Aorta (tissue), 5 donors: ENCODE measurements around the gene GSX1. TPM values are rescaled to one million over a fixed set of nuclear protein-coding genes. Genes with fewer than 3 reads are reported as not detected.
"Not testable (repeated sequence)": the region's sequence is repeated elsewhere in the genome, so short reads cannot be mapped to it uniquely, and the experiment has no call there.

Experiments used
- ATAC-seq: fragments of 200-7000 bp; cut with Tn5 transposase; one replicate; pipeline ENCODE4 v1.9.1; 2022; ENCODE audit warnings: moderate library complexity; ENCODE audit not compliant: low FRiP score
- DNase-seq, 2 donors: peaks; one replicate each; pipeline ENCODE4 v3.0.0-alpha.2; 2020
- H3K27ac ChIP-seq, 2 donors: one replicate each; pipeline ENCODE4 v1.5.1; 2013; ENCODE audit warnings: low read length in 2 of 2, mild to moderate bottlenecking in 2 of 2, moderate library complexity in 2 of 2, control low read depth in 1 of 2, inconsistent platforms in 1 of 2, low read depth in 1 of 2
- H3K27me3 ChIP-seq, 2 donors: one replicate each; pipeline ENCODE4 v1.6.1; 2013; ENCODE audit warnings: control low read depth in 1 of 2, low read length in 1 of 2, mild to moderate bottlenecking in 1 of 2, moderate library complexity in 1 of 2; ENCODE audit not compliant: insufficient read depth in 2 of 2, control insufficient read depth in 1 of 2
- H3K36me3 ChIP-seq, 2 donors: one replicate each; pipeline ENCODE4 v1.6.1; 2013; ENCODE audit warnings: control low read depth in 1 of 2, low read length in 1 of 2, mild to moderate bottlenecking in 1 of 2; ENCODE audit not compliant: insufficient read depth in 2 of 2, control insufficient read depth in 1 of 2
- H3K4me1 ChIP-seq, 2 donors: one replicate each; pipeline ENCODE4 v1.6.1; 2013; ENCODE audit warnings: low read length in 2 of 2, control low read depth in 1 of 2, mild to moderate bottlenecking in 1 of 2, moderate library complexity in 1 of 2; ENCODE audit not compliant: insufficient read depth in 2 of 2, control insufficient read depth in 1 of 2
- H3K4me3 ChIP-seq, 2 donors: one replicate each; pipeline ENCODE4 v1.5.1; 2013; ENCODE audit warnings: low read length in 2 of 2, control low read depth in 1 of 2, mild to moderate bottlenecking in 1 of 2
- H3K9me3 ChIP-seq: one replicate; pipeline ENCODE4 v1.6.1; 2013; ENCODE audit warnings: mild to moderate bottlenecking, low read length; ENCODE audit not compliant: control insufficient read depth
- WGBS, 2 donors: extraction: QIAGEN DNeasy Blood & Tissue Kit; methylation state at CpG; one replicate each; pipeline ENCODE4 v1.1.7; 2013; 5-methylcytosine and 5-hydroxymethylcytosine counted together
- intact Hi-C, 2 donors: fragments of 100-400 bp; cut with DNase I; formaldehyde crosslinking; loops; one replicate each; pipeline versions ENCODE4 v1.14.2 to v1.15.0; 2022
- long read RNA-seq, 2 donors: library from polyadenylated mRNA; unstranded; transcript quantifications; one replicate each; pipeline ENCODE4 v2.0.0, GENCODE V29; 2020 to 2021
- polyA plus RNA-seq, 2 donors: library from polyadenylated mRNA; stranded (reverse); fragments of 200-250 nt; gene quantifications; one replicate each; pipeline ENCODE4 v1.2.3, GENCODE V29; 2013
- total RNA-seq, 2 donors: library from RNA; stranded (reverse); fragmentation: NEBNext Ultra II Directional; extraction: Animal tissue kit (Norgen Biotek cat#: 25700); gene quantifications; one replicate each; pipeline ENCODE4 v1.2.1, GENCODE V29; 2021
- donor health status: healthy with polysubstance abuse.
- donor health status: Bipolar disorder and iron deficiency.
- donor health status: DM: no; HTN: no; CAD: no.
- donor health status: DM: no; HTN: no; CAD: no.
- donor health status: DM: yes; HTN: yes; CAD: no.

The GSX1 gene
- total RNA-seq (not detected), polyA plus RNA-seq (not detected)
- long read RNA-seq, donor 1: 0 reads
- long read RNA-seq, donor 2: 0 reads

DNA sequence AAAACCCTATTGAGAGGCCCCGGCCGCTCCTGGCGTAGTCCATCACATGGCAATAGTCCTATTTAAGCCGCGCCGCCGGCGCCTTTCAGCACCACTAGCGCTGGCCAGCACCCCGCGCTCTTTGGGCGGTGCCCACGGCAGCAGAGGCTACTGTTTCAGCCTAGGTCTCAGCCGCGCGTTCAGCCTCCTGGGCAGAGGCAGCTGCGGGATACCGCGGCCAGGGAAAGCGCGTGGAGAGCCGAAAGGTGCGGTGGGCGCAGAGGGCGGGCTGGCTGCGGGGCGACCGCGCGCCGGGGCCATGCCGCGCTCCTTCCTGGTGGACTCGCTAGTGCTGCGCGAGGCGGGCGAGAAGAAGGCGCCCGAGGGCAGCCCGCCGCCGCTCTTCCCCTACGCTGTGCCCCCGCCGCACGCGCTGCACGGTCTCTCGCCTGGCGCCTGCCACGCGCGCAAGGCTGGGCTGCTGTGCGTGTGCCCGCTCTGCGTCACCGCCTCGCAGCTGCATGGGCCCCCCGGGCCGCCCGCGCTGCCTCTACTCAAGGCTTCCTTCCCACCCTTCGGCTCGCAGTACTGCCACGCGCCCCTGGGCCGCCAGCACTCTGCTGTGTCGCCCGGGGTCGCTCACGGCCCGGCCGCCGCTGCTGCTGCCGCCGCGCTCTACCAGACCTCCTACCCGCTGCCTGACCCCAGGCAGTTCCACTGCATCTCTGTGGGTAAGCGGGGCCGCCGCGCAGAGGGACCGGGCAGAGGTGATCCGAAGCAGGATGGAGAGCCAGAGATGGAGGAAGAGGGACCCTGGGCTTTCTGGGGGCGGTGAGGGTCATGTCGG, at the start of gene GSX1:
Gene GSX1 (plus strand): TSS at position 91 of the 826 bp plus-strand sequence. CDS start 208 bp downstream, at position 299.
- Histone ChIP-seq H3K27me3 (no peaks in the 10 kb centered on the region), H3K36me3 (no peaks in the 10 kb centered on the region), H3K27ac (no peak within 1 kb of the TSS), H3K4me3 (no peak within 1 kb of the TSS), H3K4me1 (no peaks in the 10 kb centered on the region), H3K9me3 (no peaks in the 10 kb centered on the region)
- peak; percentile 59 for ATAC-seq
- intact Hi-C loops: no loop called here
- DNase-seq: peak; percentile 66 to 85
- WGBS, 2 donors: 2 to 3% methylated on average over 76 to 87 of the region's 87 CpGs

DNA sequence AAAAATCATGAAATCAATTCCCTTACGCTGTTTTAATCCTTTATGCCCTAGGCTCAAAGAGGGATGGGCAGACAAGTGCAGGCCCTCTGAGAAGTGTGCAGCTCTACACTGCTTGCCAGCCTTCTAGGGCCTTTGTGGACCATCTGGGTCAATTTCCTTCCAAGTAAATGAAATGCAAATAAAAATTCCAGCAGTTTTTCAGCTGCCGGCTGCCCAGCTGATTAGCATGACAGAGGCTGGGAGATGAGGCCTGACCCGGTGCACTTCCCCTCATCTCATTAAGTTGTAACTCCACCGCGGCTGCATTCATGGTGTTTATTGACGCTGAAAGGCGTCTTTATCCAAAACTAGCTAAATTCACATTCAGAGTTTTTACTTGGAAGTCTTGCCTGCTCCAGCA, 47.5 kb upstream of the GSX1 start:
- intact Hi-C loops: no loop called here
- DNase-seq: no peak
- no peaks in the 10 kb centered on the region for H3K4me1 ChIP-seq
- no peak overlapping the region for H3K4me3 ChIP-seq
- H3K36me3 ChIP-seq: no peaks in the 10 kb centered on the region
- no peak for ATAC-seq
- no peaks in the 10 kb centered on the region for H3K27me3 ChIP-seq
- 20 to 21% methylated on average over 7 of the region's 7 CpGs for WGBS, 2 donors
- H3K9me3 ChIP-seq: peaks cover 6% of the 10 kb centered on the region
- H3K27ac ChIP-seq: no peak overlapping the region

DNA sequence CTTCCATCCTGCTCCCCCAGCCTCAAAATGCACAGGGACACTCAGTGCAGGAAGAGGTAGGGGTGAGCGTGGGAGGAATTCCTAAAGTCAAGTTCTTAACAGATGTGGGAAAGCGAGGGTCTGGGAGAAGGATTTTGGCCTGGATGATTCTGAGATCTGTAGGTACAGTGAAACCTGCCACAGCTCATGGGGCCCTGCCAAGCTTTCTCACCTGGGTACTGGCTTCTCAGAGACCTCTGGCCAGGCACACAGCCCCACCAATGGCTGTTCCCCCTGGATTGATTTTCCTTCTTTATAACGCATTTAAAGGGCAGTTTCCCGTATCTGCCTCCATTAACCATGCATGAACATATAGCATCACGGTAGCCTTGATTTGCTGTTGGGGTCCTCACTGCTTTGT, 47.0 kb upstream of the GSX1 start:
- DNase-seq (no peak), ATAC-seq (no peak)
- Histone ChIP-seq H3K4me1 (no peaks in the 10 kb centered on the region), H3K9me3 (peaks cover 6% of the 10 kb centered on the region), H3K27me3 (no peaks in the 10 kb centered on the region), H3K36me3 (no peaks in the 10 kb centered on the region), H3K27ac (no peak overlapping the region), H3K4me3 (no peak overlapping the region)
- intact Hi-C loops: no loop called here
- WGBS, 2 donors: 71 to 74% methylated on average over 5 of the region's 5 CpGs

DNA sequence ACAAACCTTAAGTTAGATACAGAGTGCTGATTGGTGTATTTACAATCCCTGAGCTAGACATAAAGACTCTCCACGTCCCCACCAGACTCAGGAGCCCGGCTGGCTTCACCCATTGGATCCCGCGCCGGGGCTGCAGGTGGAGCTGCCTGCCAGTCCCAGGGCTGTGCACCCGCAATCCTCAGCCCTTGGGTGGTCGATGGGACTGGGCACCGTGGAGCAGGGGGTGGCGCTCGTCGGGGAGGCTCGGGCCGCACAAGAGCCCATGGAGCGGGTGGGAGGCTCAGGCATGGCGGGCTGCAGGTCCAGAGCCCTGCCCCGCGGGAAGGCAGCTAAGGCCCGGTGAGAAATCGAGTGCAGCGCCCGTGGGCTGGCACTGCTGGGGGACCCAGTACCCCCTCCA, 44.1 kb upstream of the GSX1 start:
- H3K9me3 ChIP-seq, H3K27me3 ChIP-seq, H3K4me3 ChIP-seq, DNase-seq, H3K36me3 ChIP-seq, H3K27ac ChIP-seq, intact Hi-C loops, ATAC-seq, H3K4me1 ChIP-seq: not testable (repeated sequence)
- WGBS, 2 donors: 91 to 96% methylated on average over 21 of the region's 21 CpGs

DNA sequence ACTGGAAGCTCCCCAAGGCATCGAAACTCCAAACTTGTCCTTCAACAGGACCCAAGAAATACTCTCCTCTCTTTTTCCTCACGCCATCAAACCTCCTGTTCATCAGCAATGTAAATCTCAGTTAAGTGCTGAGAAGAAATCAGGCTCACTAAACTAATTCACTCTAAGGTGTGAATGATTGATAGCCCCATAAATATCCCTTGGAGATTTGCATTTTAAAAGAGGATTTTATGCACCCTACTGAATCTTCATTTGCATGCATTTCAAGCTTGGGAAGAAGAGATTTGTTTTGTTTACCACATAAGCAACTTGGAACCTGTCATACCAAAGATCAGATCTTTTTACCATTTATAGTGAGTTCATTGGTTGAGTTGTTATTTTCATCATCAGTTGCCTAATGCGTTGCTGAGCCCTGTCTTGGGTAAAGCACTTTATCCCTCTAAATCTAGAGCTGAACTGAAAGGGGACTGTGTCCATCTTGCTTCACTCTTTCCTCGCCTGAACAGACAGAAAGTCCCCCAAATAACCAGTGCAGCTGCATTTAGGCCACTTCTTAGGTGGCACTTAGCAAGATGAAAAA, 40.2 kb upstream of the GSX1 start:
- H3K36me3 ChIP-seq: no peaks in the 10 kb centered on the region
- H3K4me1 ChIP-seq: no peaks in the 10 kb centered on the region
- no peak for DNase-seq
- intact Hi-C loops: no loop called here
- peaks cover 5% of the 10 kb centered on the region for H3K9me3 ChIP-seq
- WGBS, 2 donors: 22 to 30% methylated on average over 4 of the region's 4 CpGs
- no peak for ATAC-seq
- no peak overlapping the region for H3K4me3 ChIP-seq
- no peak overlapping the region for H3K27ac ChIP-seq
- H3K27me3 ChIP-seq: no peaks in the 10 kb centered on the region

DNA sequence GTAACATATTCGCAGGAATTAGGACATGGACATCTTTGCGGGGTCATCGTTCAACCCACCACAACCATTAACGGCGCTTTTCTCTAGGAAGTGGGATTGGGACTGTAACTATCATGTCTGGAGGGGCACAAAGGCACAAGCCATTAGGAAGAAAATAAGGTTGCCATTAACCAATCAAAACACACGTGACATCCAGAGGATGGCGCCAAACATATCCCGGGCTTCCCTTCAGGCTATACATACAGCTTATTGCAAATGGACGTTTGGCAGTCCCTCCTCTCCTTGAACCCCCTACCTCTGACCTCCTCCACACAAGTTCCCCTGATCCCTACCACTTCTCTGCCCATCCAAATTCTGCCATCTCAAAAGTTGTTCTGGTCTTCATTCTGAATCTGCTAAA, 26.6 kb upstream of the GSX1 start:
- 68 to 74% methylated on average over 9 of the region's 9 CpGs for WGBS, 2 donors
- Histone ChIP-seq H3K4me3 (no peak overlapping the region), H3K27me3 (no peaks in the 10 kb centered on the region), H3K9me3 (no peaks in the 10 kb centered on the region), H3K27ac (no peak overlapping the region), H3K4me1 (no peaks in the 10 kb centered on the region), H3K36me3 (no peaks in the 10 kb centered on the region)
- intact Hi-C loops: no loop called here
- no peak for DNase-seq
- no peak for ATAC-seq

DNA sequence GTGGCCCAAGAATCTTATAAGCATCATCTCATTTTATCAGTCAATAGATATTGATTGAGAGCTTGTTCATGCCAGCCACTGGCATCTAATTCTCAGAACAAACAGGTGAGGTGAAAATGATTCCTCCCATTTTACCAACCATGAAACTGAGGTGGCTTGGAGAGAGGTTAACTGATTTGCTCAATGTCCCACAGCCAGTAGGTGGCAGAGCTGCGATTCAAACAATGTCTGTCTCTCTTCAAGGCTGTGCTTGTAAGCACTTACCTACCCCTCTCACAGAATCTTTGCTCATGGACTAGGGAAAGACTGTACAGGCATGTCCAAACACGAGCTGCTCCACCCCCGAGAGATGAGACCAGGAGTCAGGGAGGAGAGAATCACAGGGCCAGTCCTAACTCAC, 21.5 kb upstream of the GSX1 start:
- 12 to 25% methylated on average over 3 of the region's 3 CpGs for WGBS, 2 donors
- Histone ChIP-seq H3K4me1 (no peaks in the 10 kb centered on the region), H3K27me3 (no peaks in the 10 kb centered on the region), H3K4me3 (no peak overlapping the region), H3K9me3 (no peaks in the 10 kb centered on the region), H3K36me3 (no peaks in the 10 kb centered on the region), H3K27ac (no peak overlapping the region)
- ATAC-seq (no peak), DNase-seq (no peak)
- intact Hi-C loops: no loop called here

DNA sequence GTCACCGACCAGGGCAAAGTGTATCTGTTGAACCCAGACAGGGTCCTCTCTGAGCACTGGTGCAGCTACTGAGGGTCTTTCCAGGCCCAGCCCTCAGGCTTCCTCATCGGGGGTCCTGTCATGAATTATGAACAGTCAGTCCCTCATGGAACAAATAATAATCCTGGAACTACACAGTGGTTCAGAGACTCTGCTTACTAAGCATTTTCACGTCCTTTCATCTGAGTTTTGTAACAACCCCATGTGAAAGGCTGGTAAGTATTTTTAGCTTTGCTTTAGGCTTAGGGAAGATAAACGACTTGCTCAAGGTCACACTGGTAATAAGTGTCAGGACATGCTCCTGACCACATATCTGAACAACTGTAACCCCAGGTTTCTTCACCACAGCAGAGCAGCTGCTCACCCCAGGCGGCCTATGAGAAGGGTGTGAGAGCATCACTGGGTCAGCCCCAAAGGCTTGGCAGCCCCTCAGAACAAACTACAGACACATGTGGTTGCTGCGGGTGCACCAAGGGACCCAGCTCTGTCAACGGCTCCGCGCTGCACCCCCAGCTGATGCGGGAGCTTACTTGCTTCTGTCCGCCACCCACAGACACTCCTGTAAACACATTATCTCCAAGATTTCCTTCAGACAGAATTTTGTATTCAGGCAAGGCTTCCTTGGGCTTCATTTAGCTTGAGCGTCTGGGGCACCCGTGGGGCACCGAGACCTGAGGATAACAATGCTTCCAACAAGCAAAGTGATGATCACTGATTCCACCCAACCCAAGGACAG, 19.4 kb upstream of the GSX1 start:
- H3K9me3 ChIP-seq: no peaks in the 10 kb centered on the region
- DNase-seq (no peak), ATAC-seq (no peak)
- intact Hi-C loops: no loop called here
- no peaks in the 10 kb centered on the region for H3K27me3 ChIP-seq
- 63 to 66% methylated on average over 14 of the region's 14 CpGs for WGBS, 2 donors
- no peaks in the 10 kb centered on the region for H3K36me3 ChIP-seq
- H3K4me3 ChIP-seq: no peak overlapping the region
- H3K4me1 ChIP-seq: no peaks in the 10 kb centered on the region
- no peak overlapping the region for H3K27ac ChIP-seq
